Spleen (tissue), 11 donors: ENCODE measurements around the gene ALDH3A2. TPM values are rescaled to one million over a fixed set of nuclear protein-coding genes. Genes with fewer than 3 reads are reported as not detected.

Source experiments
- DNase-seq: peaks from one replicate; pipeline ENCODE4 v3.0.0-alpha.2; 2020
- H3K27ac ChIP-seq, 8 donors: fragments of 200-600 bp; sonication (generic) in 7 of 8; 1 replicate in 4 of 8; 2 replicates in 4 of 8; pipeline versions ENCODE4 v1.5.0 to v1.8.0; 2016 to 2021; ENCODE audit warnings: inconsistent platforms in 4 of 8, mild to moderate bottlenecking in 4 of 8, moderate library complexity in 1 of 8
- H3K27me3 ChIP-seq, 7 donors: fragments of 200-600 bp; sonication (generic) in 6 of 7; replicated peaks in 1 of 7; 1 replicate in 4 of 7; 2 replicates in 3 of 7; pipeline versions ENCODE4 v1.5.0 to v1.8.0; 2016 to 2021; ENCODE audit warnings: inconsistent platforms in 3 of 7, mild to moderate bottlenecking in 1 of 7
- H3K36me3 ChIP-seq, 6 donors: fragments of 200-600 bp; sonication (generic) in 5 of 6; 1 replicate in 4 of 6; 2 replicates in 2 of 6; pipeline versions ENCODE4 v1.5.0 to v1.8.0; 2016 to 2021; ENCODE audit warnings: inconsistent platforms in 2 of 6
- H3K4me1 ChIP-seq, 6 donors: fragments of 200-600 bp; sonication (generic) in 5 of 6; 1 replicate in 3 of 6; 2 replicates in 3 of 6; pipeline versions ENCODE4 v1.5.0 to v1.8.0; 2016 to 2021; ENCODE audit warnings: inconsistent platforms in 3 of 6
- H3K4me3 ChIP-seq, 8 donors: fragments of 200-600 bp; sonication (generic) in 7 of 8; 1 replicate in 4 of 8; 2 replicates in 4 of 8; pipeline versions ENCODE4 v1.5.0 to v1.8.0; 2016 to 2021; ENCODE audit warnings: inconsistent platforms in 4 of 8, mild to moderate bottlenecking in 4 of 8, moderate library complexity in 2 of 8
- H3K9me3 ChIP-seq, 8 donors: fragments of 200-600 bp; sonication (generic) in 7 of 8; 1 replicate in 4 of 8; 2 replicates in 4 of 8; pipeline versions ENCODE4 v1.5.0 to v1.8.0; 2016 to 2021; ENCODE audit warnings: inconsistent platforms in 4 of 8
- POLR2A ChIP-seq, 3 donors: fragments of 450-650 bp; IDR thresholded peaks; one replicate each; pipeline ENCODE4 v1.5.1; 2017; ENCODE audit warnings: antibody characterized with exemption in 3 of 3, mild to moderate bottlenecking in 1 of 3
- POLR2AphosphoS5 ChIP-seq, 3 donors: sonication (generic); formaldehyde crosslinking; IDR thresholded peaks; one replicate each; pipeline ENCODE4 v1.5.1; 2017; ENCODE audit warnings: antibody characterized with exemption in 3 of 3
- WGBS, 5 donors: extraction: QIAGEN DNeasy Blood & Tissue Kit in 3 of 5; methylation state at CpG; one replicate each; pipeline versions ENCODE4 v1.1.5 to v1.1.7; 2013 to 2018; 5-methylcytosine and 5-hydroxymethylcytosine counted together
- intact Hi-C: fragments of 100-400 bp; cut with DNase I; formaldehyde crosslinking; loops from one replicate; pipeline ENCODE4 v1.15.0; 2023; ENCODE audit warnings: low total_unique reads
- polyA plus RNA-seq, 3 donors: library from polyadenylated mRNA; stranded (reverse); fragments of 200-250 nt; gene quantifications; one replicate each; pipeline ENCODE4 v1.2.1, GENCODE V29; 2013
- total RNA-seq, 7 donors: library from RNA; depleted of rRNA in 3 of 7; stranded (reverse); fragments of >200 nt in 3 of 7; fragmentation: NEBNext Ultra II Directional in 4 of 7; extraction: Animal tissue kit (Norgen Biotek cat#: 25700) in 4 of 7; gene quantifications; one replicate each; pipeline versions ENCODE4 v1.1.0 to v1.2.1, GENCODE V29; 2016 to 2021
- TF ChIP-seq, protein P1 (sequence below), 11 experiments: fragments of 200-600 bp in 7 of 11; fragments of 450-650 bp in 4 of 11; sonication (generic) in 4 of 11; IDR thresholded peaks in 8 of 11; conservative IDR thresholded peaks in 3 of 11; 1 replicate in 7 of 11; 2 replicates in 4 of 11; pipeline versions ENCODE4 v1.4.0 to v1.8.0; 2016 to 2021; ENCODE audit warnings: antibody characterized with exemption in 11 of 11, inconsistent platforms in 4 of 11, mild to moderate bottlenecking in 1 of 11
- donor health status: healthy with polysubstance abuse.
- donor health status: DM: no; HTN: no; CAD: no; lungs with moderate emphysema.
- donor health status: DM: no; HTN: no; CAD: no.
- donor health status: Bipolar disorder and iron deficiency.
- donor health status: healthy.
- donor health status: DM: no; HTN: no; CAD: no.
- donor health status: DM: yes; HTN: yes; CAD: no.

ALDH3A2 gene
- total and polyA plus RNA-seq, 10 donors = 14.4 to 73.1 (median 50.7) TPM

DNA sequence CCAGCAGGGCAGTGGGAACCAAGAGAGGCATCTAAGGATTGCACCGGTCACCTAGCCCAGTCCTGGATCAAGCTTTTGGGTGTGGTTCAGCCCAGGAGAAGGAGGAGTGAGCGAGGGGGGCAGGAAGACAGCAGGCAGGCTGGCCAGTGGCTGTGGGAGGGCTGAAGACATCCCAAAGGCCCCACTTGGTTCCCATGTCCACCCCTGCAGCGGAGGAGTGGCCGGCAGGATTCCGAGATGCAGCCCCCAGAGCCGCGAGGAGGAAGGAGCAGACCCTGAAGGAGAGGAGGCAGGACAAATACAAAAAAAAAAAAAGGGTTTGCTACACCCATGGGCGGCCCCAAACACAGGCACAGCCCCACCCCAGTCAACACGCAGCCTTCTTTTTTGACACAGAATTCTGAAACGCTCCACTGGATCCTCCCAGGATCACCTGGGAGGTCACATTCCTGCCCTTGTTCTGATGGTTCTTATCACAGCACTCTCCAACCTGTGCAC lies 68.9 kb downstream of the ALDH3A2 start:
- Histone ChIP-seq H3K36me3 (no peaks in the 10 kb centered on the region), H3K4me1 (peaks cover 0 to 14% (median 7%) of the 10 kb centered on the region in 6 donors), H3K27ac (no peak overlapping the region), H3K4me3 (no peak overlapping the region), H3K9me3 (no peaks in the 10 kb centered on the region), H3K27me3 (no peaks in the 10 kb centered on the region)
- intact Hi-C loops = no loop called here
- 89 to 92% (median 91%) methylated on average over 9 to 10 of the region's 10 CpGs for WGBS, 5 donors
- DNase-seq = no peak
- TF ChIP-seq POLR2A (IDR thresholded peaks at IDR 0.05) (no peak), POLR2AphosphoS5 (IDR thresholded peaks at IDR 0.05) (no peak)
- TF ChIP-seq, protein P1, sequence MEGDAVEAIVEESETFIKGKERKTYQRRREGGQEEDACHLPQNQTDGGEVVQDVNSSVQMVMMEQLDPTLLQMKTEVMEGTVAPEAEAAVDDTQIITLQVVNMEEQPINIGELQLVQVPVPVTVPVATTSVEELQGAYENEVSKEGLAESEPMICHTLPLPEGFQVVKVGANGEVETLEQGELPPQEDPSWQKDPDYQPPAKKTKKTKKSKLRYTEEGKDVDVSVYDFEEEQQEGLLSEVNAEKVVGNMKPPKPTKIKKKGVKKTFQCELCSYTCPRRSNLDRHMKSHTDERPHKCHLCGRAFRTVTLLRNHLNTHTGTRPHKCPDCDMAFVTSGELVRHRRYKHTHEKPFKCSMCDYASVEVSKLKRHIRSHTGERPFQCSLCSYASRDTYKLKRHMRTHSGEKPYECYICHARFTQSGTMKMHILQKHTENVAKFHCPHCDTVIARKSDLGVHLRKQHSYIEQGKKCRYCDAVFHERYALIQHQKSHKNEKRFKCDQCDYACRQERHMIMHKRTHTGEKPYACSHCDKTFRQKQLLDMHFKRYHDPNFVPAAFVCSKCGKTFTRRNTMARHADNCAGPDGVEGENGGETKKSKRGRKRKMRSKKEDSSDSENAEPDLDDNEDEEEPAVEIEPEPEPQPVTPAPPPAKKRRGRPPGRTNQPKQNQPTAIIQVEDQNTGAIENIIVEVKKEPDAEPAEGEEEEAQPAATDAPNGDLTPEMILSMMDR (IDR thresholded peaks at IDR 0.05 in 8 of 11, conservative IDR thresholded peaks at IDR 0.05 in 3 of 11) = no peak

- H3K9me3 ChIP-seq = no peaks in the 10 kb centered on the region
- no peak for DNase-seq
- intact Hi-C loops = no loop called here
- TF ChIP-seq, protein P1 (IDR thresholded peaks at IDR 0.05 in 8 of 11, conservative IDR thresholded peaks at IDR 0.05 in 3 of 11) = no peak
- TF ChIP-seq POLR2A (IDR thresholded peaks at IDR 0.05) (no peak), POLR2AphosphoS5 (IDR thresholded peaks at IDR 0.05) (no peak)
- no peaks in the 10 kb centered on the region for H3K36me3 ChIP-seq
- H3K4me3 ChIP-seq = no peak overlapping the region
- WGBS, 5 donors = 83 to 88% (median 84%) methylated on average over 10 to 12 of the region's 12 CpGs
- H3K27me3 ChIP-seq = no peaks in the 10 kb centered on the region
- H3K27ac ChIP-seq = no peak overlapping the region
- peaks cover 0 to 14% (median 7%) of the 10 kb centered on the region in 6 donors for H3K4me1 ChIP-seq
These were observed 69.6 kb downstream of the ALDH3A2 start for GRCh38 chr17:19718041-19718612.

DNA sequence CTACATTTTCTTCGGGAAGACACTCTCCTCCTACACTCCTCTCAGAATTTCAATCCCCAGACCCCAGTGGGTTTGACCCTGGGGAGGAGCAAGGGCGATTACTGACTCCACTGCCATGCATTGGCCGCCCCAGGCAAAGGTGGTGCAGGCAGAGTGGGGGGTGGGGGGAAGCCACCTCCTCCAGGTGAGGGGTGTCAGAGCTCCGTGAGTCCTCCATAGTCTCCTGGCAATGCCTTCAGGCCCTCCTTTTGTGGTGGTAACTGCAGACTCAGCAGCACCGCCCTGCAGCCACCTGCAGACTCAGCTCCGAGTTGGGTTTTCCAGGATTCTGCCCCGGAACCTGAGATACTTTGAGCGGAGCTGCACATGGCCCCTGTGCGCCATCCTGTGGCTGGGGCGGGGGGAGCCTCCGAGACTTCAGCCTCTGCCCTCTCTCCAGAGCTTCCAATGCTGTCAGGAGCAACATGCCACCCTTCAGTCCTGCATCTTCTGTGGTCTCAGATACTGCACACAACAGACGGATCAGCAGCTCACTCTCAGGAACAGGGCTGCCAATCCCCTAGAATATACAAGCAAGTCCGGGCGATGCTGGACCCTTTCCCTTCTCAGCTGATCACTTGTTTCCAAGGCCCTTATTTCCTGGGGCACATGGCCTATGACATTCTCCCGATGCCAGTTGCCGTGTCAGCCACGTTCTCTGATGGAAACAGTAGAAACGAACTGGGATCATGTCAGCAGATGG lies 70.2 kb downstream of the ALDH3A2 start:
- Histone ChIP-seq H3K27me3 (no peaks in the 10 kb centered on the region), H3K4me3 (no peak overlapping the region), H3K27ac (no peak overlapping the region), H3K4me1 (peaks cover 0 to 15% (median 7%) of the 10 kb centered on the region in 6 donors), H3K36me3 (no peaks in the 10 kb centered on the region), H3K9me3 (no peaks in the 10 kb centered on the region)
- intact Hi-C loops = no loop called here
- WGBS, 5 donors = 80 to 88% (median 83%) methylated on average over 16 to 18 of the region's 18 CpGs
- DNase-seq = no peak
- TF ChIP-seq POLR2A (IDR thresholded peaks at IDR 0.05) (no peak), POLR2AphosphoS5 (IDR thresholded peaks at IDR 0.05) (no peak)
- TF ChIP-seq, protein P1 (IDR thresholded peaks at IDR 0.05 in 8 of 11, conservative IDR thresholded peaks at IDR 0.05 in 3 of 11) = no peak
